ENCODE data around the gene IQGAP3. TPM values are rescaled to one million over a fixed set of nuclear protein-coding genes. Genes with fewer than 3 reads are reported as not detected.

Gene IQGAP3
- total RNA-seq, 2 experiments from 2014 or later = 13.5 to 14.9 TPM

GRCh38 chr1:156547982-156548381 is 24.4 kb downstream of the IQGAP3 start:
- Mint-ChIP-seq H3K9me3 (no peaks in the 10 kb centered on the region), H3K27ac (no peak overlapping the region)

DNA sequence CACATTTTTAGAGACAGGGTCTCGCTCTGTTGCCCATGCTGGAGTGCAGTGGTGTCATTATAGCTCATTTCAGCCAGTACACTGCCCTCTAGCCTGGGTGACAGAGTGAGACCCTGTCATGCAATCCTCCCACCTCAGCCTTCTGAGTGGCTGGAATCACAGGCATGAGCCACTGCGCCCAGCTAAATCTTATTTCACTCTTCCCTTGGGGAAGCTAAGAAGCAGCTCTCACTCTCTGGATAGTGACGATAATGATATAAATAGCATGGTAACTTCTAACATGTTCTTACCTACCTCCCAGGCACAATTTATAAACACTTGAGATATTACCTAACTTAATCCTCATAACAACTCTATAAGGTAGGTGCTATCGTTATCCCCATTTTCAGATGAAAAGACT is 24.9 kb downstream of the IQGAP3 start:
- H3K36me3 Mint-ChIP-seq = no peaks in the 10 kb centered on the region
- no peak overlapping the region for H3K27ac Mint-ChIP-seq
- H3K4me3 Mint-ChIP-seq = no peak overlapping the region
- H3K4me1 Mint-ChIP-seq = no peaks in the 10 kb centered on the region
- no peaks in the 10 kb centered on the region for H3K27me3 Mint-ChIP-seq
- DNase-seq = no peak
- H3K9me3 Mint-ChIP-seq = no peaks in the 10 kb centered on the region

More at GRCh38 chr1:156547982-156548381, 24.4 kb downstream of the IQGAP3 start:
- H3K27me3 Mint-ChIP-seq = no peaks in the 10 kb centered on the region
- no peaks in the 10 kb centered on the region for H3K36me3 Mint-ChIP-seq
- no peak for DNase-seq
- no peaks in the 10 kb centered on the region for H3K4me1 Mint-ChIP-seq
- H3K4me3 Mint-ChIP-seq = no peak overlapping the region

GRCh38 chr1:156546267-156546666 is 26.1 kb downstream of the IQGAP3 start:
- Mint-ChIP-seq H3K27me3 (no peaks in the 10 kb centered on the region), H3K4me3 (no peak overlapping the region), H3K4me1 (no peaks in the 10 kb centered on the region), H3K36me3 (no peaks in the 10 kb centered on the region), H3K27ac (no peak overlapping the region), H3K9me3 (no peaks in the 10 kb centered on the region)
- DNase-seq = no peak

GRCh38 chr1:156544592-156545102 is 27.7 kb downstream of the IQGAP3 start:
- Mint-ChIP-seq H3K27me3 (no peaks in the 10 kb centered on the region), H3K4me1 (no peaks in the 10 kb centered on the region), H3K27ac (no peak overlapping the region), H3K36me3 (no peaks in the 10 kb centered on the region), H3K4me3 (no peak overlapping the region), H3K9me3 (no peaks in the 10 kb centered on the region)
- no peak for DNase-seq

DNA sequence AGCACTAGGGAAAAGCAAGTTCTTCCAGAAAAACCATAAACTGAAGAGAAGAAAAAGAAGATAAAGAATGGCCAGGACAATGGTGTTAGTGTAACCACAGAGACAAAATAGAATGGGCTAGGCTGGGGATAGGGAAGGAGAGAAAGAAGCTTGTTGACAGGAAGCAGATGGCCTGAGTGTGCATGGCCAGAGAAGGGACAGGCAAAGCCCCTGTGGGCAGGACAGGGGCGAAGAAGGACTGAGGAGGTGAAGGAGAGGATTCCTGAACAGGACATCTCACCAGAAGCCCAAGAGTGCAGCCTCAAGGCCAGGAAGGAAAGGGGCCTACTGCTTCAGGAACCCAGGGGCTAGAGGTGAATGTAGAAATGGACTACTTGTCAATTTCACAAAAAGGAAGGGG is 29.3 kb downstream of the IQGAP3 start:
- Mint-ChIP-seq H3K27me3 (no peaks in the 10 kb centered on the region), H3K27ac (no peak overlapping the region), H3K9me3 (no peaks in the 10 kb centered on the region), H3K36me3 (peaks cover 2% of the 10 kb centered on the region), H3K4me3 (no peak overlapping the region), H3K4me1 (no peaks in the 10 kb centered on the region)
- no peak for DNase-seq

GRCh38 chr1:156540955-156541354 is 31.4 kb downstream of the IQGAP3 start:
- Mint-ChIP-seq H3K4me3 (no peak overlapping the region), H3K36me3 (peaks cover 2% of the 10 kb centered on the region), H3K27ac (no peak overlapping the region), H3K4me1 (no peaks in the 10 kb centered on the region), H3K9me3 (no peaks in the 10 kb centered on the region), H3K27me3 (no peaks in the 10 kb centered on the region)
- DNase-seq = no peak

DNA sequence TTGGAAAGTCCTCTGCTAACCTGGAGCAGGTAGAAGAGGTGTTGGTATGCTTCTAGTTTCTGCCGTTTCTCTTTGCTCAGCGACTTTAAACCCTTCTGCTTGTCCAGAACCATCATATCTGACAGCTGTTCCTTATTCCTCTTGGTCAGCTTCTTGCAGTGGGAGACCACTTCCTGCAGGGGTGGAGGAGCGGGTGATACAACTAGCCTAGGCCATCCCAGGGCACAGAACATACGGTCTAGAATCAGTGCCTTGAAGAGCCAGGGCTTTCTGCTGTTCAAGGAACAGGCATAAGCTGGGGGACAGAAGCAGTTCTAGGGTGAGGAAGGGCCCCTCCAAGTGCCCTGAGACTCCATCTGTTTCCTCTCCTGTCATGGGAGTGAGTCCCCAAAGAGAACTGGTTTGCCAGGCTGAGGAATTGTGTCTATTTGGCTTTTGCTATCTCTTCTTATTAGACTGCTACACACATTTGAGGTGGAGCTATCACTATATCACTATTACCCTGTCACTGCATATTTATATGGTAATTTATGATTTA is 32.5 kb downstream of the IQGAP3 start:
- H3K27ac Mint-ChIP-seq = no peak overlapping the region
- H3K36me3 Mint-ChIP-seq = peaks cover 2% of the 10 kb centered on the region

GRCh38 chr1:156538711-156539440 is 33.5 kb downstream of the IQGAP3 start:
- DNase-seq = no peak
- no peaks in the 10 kb centered on the region for H3K9me3 Mint-ChIP-seq
- H3K27ac Mint-ChIP-seq = no peak overlapping the region
- H3K4me3 Mint-ChIP-seq = no peak overlapping the region
- no peaks in the 10 kb centered on the region for H3K4me1 Mint-ChIP-seq
- H3K36me3 Mint-ChIP-seq = peaks cover 2% of the 10 kb centered on the region
- H3K27me3 Mint-ChIP-seq = no peaks in the 10 kb centered on the region

More for the DNA sequence above, 32.5 kb downstream of the IQGAP3 start:
- Mint-ChIP-seq H3K9me3 (no peaks in the 10 kb centered on the region), H3K27me3 (no peaks in the 10 kb centered on the region), H3K4me3 (no peak overlapping the region), H3K4me1 (no peaks in the 10 kb centered on the region)
- no peak for DNase-seq

DNA sequence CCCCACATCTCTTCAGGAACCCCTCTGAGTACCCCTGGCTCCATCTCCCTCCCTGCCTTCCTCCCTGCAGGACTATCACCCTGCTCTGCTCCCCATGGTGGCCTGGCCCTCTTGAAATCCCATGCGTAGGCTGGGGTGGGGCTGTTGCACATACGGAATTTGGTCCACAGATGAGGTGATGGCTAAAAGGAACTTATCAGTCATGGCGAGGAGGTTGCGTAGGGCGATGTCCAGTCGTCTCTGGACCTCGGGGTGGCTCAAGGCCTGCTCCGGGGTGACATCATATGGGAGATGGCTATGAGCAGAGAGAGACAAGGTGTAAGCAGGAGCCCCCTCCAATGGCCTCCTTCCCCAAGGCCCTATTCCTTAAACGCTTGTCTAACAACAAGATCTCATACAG is 35.3 kb downstream of the IQGAP3 start:
- DNase-seq = no peak
- no peak overlapping the region for H3K27ac Mint-ChIP-seq

GRCh38 chr1:156534424-156535060 is 37.8 kb downstream of the IQGAP3 start:
- H3K27me3 Mint-ChIP-seq = no peaks in the 10 kb centered on the region
- H3K4me1 Mint-ChIP-seq = no peaks in the 10 kb centered on the region
- no peak for DNase-seq
- peaks cover 2% of the 10 kb centered on the region for H3K36me3 Mint-ChIP-seq
- H3K27ac Mint-ChIP-seq = no peak overlapping the region
- no peak overlapping the region for H3K4me3 Mint-ChIP-seq
- no peaks in the 10 kb centered on the region for H3K9me3 Mint-ChIP-seq

More for the DNA sequence above, 35.3 kb downstream of the IQGAP3 start:
- Mint-ChIP-seq H3K36me3 (peaks cover 2% of the 10 kb centered on the region), H3K4me1 (no peaks in the 10 kb centered on the region), H3K4me3 (no peak overlapping the region), H3K9me3 (no peaks in the 10 kb centered on the region), H3K27me3 (no peaks in the 10 kb centered on the region)

GRCh38 chr1:156533568-156534220 is 38.7 kb downstream of the IQGAP3 start:
- Mint-ChIP-seq H3K36me3 (no peaks in the 10 kb centered on the region), H3K4me3 (no peak overlapping the region), H3K9me3 (no peaks in the 10 kb centered on the region), H3K27ac (no peak overlapping the region), H3K4me1 (no peaks in the 10 kb centered on the region), H3K27me3 (no peaks in the 10 kb centered on the region)
- no peak for DNase-seq

DNA sequence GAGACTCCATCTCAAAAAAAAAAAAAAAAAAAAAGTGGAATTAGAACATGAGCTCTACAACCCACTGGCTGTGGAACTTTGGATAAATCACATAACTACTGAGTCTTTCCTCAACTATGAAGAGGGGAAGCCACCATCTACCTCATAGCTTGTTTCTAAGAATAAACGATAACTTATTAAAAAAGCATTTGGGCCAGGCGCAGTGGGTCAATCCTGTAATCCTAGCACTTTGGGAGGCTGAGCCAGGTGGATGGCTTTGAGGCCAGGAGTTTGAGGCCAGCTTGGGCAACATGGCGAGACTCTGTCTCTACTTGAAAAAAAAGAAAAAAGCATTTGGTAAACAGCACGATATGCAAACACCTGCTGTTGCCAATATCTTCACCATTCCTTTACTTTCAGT is 40.0 kb downstream of the IQGAP3 start:
- Mint-ChIP-seq H3K9me3 (no peaks in the 10 kb centered on the region), H3K27ac (no peak overlapping the region), H3K4me1 (peaks cover 11% of the 10 kb centered on the region)

GRCh38 chr1:156530006-156530405 is 42.4 kb downstream of the IQGAP3 start:
- peaks cover 4% of the 10 kb centered on the region for H3K36me3 Mint-ChIP-seq
- no peaks in the 10 kb centered on the region for H3K9me3 Mint-ChIP-seq
- H3K27me3 Mint-ChIP-seq = no peaks in the 10 kb centered on the region
- H3K27ac Mint-ChIP-seq = no peak overlapping the region
- H3K4me3 Mint-ChIP-seq = no peak overlapping the region
- H3K4me1 Mint-ChIP-seq = peaks cover 22% of the 10 kb centered on the region
- no peak for DNase-seq

More for the DNA sequence above, 40.0 kb downstream of the IQGAP3 start:
- H3K4me3 Mint-ChIP-seq = no peak overlapping the region
- H3K27me3 Mint-ChIP-seq = no peaks in the 10 kb centered on the region
- H3K36me3 Mint-ChIP-seq = no peaks in the 10 kb centered on the region
- DNase-seq = no peak

DNA sequence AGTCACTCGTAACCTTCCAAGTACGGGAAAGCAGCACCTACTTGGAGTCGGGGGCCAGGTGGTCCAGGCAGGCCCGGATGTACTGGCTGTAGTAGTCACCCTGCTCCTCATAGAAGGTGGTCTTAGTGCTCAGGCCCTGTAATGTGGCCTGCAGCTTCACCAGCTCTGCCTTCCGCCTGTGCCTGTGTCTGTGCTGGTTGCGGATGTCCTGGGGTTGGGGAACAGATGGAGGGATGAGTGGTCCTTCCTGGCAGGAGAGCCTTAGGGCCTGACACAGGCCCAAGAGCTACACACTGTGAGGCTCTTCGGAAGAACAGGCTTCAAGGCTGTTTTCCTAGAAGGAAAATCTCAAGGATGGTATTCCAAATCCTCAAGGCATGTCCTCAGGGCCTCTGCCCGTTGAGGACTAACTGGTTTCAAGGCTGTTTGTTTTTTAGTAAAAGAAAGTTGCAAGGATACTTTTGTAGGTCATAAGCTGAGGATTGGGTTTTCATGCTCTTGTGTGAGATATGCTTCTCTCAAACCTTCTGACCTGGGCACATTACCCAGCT is 43.4 kb downstream of the IQGAP3 start:
- Mint-ChIP-seq H3K36me3 (peaks cover 4% of the 10 kb centered on the region), H3K4me1 (peaks cover 32% of the 10 kb centered on the region), H3K27me3 (no peaks in the 10 kb centered on the region), H3K27ac (no peak overlapping the region), H3K4me3 (no peak overlapping the region), H3K9me3 (no peaks in the 10 kb centered on the region)
- no peak for DNase-seq

DNA sequence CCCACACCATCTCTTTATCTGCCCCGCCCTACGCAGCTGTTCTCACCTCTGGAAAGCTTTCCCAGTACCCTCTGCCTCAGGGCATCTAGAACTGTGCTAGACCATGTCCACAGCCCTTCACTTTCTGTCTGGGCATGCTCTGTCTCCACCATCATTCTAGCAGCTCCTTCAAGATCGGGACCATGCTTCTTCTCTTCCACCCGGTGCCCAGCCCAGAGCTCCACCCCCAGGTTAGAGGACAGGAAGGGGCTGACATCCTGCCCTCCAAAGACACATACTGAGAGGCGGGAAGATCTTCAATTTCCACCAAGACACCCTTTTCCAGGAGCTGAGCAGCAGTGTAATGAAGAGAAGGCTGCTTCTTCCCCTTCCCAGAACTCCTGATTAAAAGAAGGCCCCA is 44.1 kb downstream of the IQGAP3 start:
- H3K36me3 Mint-ChIP-seq = peaks cover 4% of the 10 kb centered on the region
- H3K27me3 Mint-ChIP-seq = no peaks in the 10 kb centered on the region
- H3K4me3 Mint-ChIP-seq = peak overlapping the region; percentile 30
- no peaks in the 10 kb centered on the region for H3K9me3 Mint-ChIP-seq
- no peak overlapping the region for H3K27ac Mint-ChIP-seq
- peaks cover 35% of the 10 kb centered on the region for H3K4me1 Mint-ChIP-seq
- no peak for DNase-seq

All from activated naive CD8-positive, alpha-beta T cell treated with anti-CD3 and anti-CD28 coated beads for 36 hours (primary cell).